ENCODE measurements around the gene D2HGDH.

GRCh38 chr2:241739177-241739576 lies 4.7 kb downstream of the D2HGDH start:
- TF ChIP-seq, protein P1, sequence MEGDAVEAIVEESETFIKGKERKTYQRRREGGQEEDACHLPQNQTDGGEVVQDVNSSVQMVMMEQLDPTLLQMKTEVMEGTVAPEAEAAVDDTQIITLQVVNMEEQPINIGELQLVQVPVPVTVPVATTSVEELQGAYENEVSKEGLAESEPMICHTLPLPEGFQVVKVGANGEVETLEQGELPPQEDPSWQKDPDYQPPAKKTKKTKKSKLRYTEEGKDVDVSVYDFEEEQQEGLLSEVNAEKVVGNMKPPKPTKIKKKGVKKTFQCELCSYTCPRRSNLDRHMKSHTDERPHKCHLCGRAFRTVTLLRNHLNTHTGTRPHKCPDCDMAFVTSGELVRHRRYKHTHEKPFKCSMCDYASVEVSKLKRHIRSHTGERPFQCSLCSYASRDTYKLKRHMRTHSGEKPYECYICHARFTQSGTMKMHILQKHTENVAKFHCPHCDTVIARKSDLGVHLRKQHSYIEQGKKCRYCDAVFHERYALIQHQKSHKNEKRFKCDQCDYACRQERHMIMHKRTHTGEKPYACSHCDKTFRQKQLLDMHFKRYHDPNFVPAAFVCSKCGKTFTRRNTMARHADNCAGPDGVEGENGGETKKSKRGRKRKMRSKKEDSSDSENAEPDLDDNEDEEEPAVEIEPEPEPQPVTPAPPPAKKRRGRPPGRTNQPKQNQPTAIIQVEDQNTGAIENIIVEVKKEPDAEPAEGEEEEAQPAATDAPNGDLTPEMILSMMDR (IDR thresholded peaks at IDR 0.05) = no peak
- no peak for TF ChIP-seq POLR2A (IDR thresholded peaks at IDR 0.05)
